GM12878 (cell line): ENCODE results near the gene FRRS1L. TPM values are rescaled to one million over a fixed set of nuclear protein-coding genes. Genes with fewer than 3 reads are reported as not detected.

Experiments used
- ATAC-seq: fragments of 200-7000 bp; cut with Tn5 transposase; 3 replicates; pipeline ENCODE4 v1.9.1; 2020; ENCODE audit warnings: mild to moderate bottlenecking, moderate library complexity
- BruUV-seq: library from RNA; stranded (reverse); fragments of 400-500 nt; replicated peaks from 2 replicates; lab custom pipeline; 2021; lab: Mats Ljungman, UMichigan
- CTCF ChIA-PET: fragments of 300-600 bp; sonication (Branson Sonifier 250); formaldehyde crosslinking; extraction: SDS; loops from one replicate; lab custom pipeline; 2021; ENCODE audit warnings: inconsistent platforms; lab: Yijun Ruan, JAX
- POLR2A ChIA-PET: fragments of 350-600 bp; formaldehyde crosslinking; extraction: SDS; loops from one replicate; lab custom pipeline; 2021; ENCODE audit warnings: inconsistent platforms; lab: Charles Lee
- RAD21 ChIA-PET: fragments of 300-600 bp; sonication (Branson Sonifier 250); formaldehyde crosslinking; loops from one replicate; lab custom pipeline; 2023; ENCODE audit warnings: antibody characterized with exemption; ENCODE audit not compliant: unreplicated experiment; lab: Charles Lee
- SMC1A ChIA-PET: fragments of 300-600 bp; sonication (Branson Sonifier 250); formaldehyde crosslinking; loops from one replicate; lab custom pipeline; 2023; ENCODE audit not compliant: unreplicated experiment, uncharacterized antibody; lab: Charles Lee
- DNase-seq: peaks from one replicate; pipeline ENCODE4 v3.0.0-alpha.2; 2011; ENCODE audit warnings: low read depth, low spot score
- FAIRE-seq: peaks from 3 replicates; lab custom pipeline; 2011; peaks lifted over from hg19 to GRCh38; lab: Jason Lieb, UNC
- H2AFZ ChIP-seq: 2 replicates; pipeline ENCODE4 v1.6.0; 2011; ENCODE audit warnings: low read depth, low read length, control low read depth; ENCODE audit not compliant: control insufficient read depth
- H3K27ac ChIP-seq: 2 replicates; pipeline ENCODE4 v1.5.1; 2011; ENCODE audit warnings: control low read depth; ENCODE audit not compliant: control insufficient read depth, insufficient read depth
- H3K27me3 ChIP-seq, 2 experiments: replicated peaks in 1 of 2; 2 replicates each; pipeline versions ENCODE4 v1.6.0 to v1.6.1; 2011; ENCODE audit warnings: low read length in 1 of 2; ENCODE audit not compliant: control insufficient read depth in 2 of 2, insufficient read depth in 2 of 2
- H3K36me3 ChIP-seq, 2 experiments: 2 replicates each; pipeline ENCODE4 v1.5.1; 2011; ENCODE audit warnings: low read length in 1 of 2; ENCODE audit not compliant: control insufficient read depth in 2 of 2, insufficient read depth in 2 of 2
- H3K4me1 ChIP-seq: 2 replicates; pipeline ENCODE4 v1.6.1; 2011; ENCODE audit warnings: mild to moderate bottlenecking, low read length, moderate library complexity, mixed read lengths; ENCODE audit not compliant: control insufficient read depth, insufficient read depth
- H3K4me2 ChIP-seq: 2 replicates; pipeline ENCODE4 v1.6.0; 2011; ENCODE audit warnings: control low read depth; ENCODE audit not compliant: control insufficient read depth, insufficient read depth
- H3K4me3 ChIP-seq: fragments of 200-600 bp; sonication (generic); 2 replicates; pipeline ENCODE4 v1.5.1; 2016
- H3K79me2 ChIP-seq: 2 replicates; pipeline ENCODE4 v1.6.0; 2011; ENCODE audit warnings: low read length; ENCODE audit not compliant: control insufficient read depth, insufficient read depth
- H3K9ac ChIP-seq: 2 replicates; pipeline ENCODE4 v1.8.0; 2011; ENCODE audit warnings: low read length, control low read depth, mixed read lengths; ENCODE audit not compliant: control insufficient read depth, insufficient read depth
- H3K9me3 ChIP-seq: replicated peaks from 3 replicates; pipeline ENCODE4 v1.5.1; 2011; ENCODE audit warnings: mild to moderate bottlenecking, low read length; ENCODE audit not compliant: control insufficient read depth, insufficient read depth
- H4K20me1 ChIP-seq: 2 replicates; pipeline ENCODE4 v1.6.0; 2011; ENCODE audit not compliant: control insufficient read depth, insufficient read depth
- BHLHE40 ChIP-seq, 2 experiments: fragments of 450-650 bp in 1 of 2; IDR thresholded peaks; 2 replicates each; pipeline ENCODE4 v1.6.1; 2011 to 2017; ENCODE audit warnings: low read depth in 2 of 2, borderline replicate concordance in 1 of 2, improper control_type of control experiment in 1 of 2, low read length in 1 of 2, mild to moderate bottlenecking in 1 of 2
- CUX1 ChIP-seq: IDR thresholded peaks from 2 replicates; pipeline ENCODE4 v1.6.1; 2012; ENCODE audit warnings: improper control_type of control experiment, low read depth, low read length; ENCODE audit not compliant: insufficient replicate concordance
- EP300 ChIP-seq, 2 experiments: fragments of 150-350 bp in 1 of 2; IDR thresholded peaks; 2 replicates each; pipeline ENCODE4 v1.6.1; 2011 to 2012; ENCODE audit warnings: low read depth in 2 of 2, low read length in 2 of 2, borderline replicate concordance in 1 of 2, improper control_type of control experiment in 1 of 2, inconsistent platforms in 1 of 2; ENCODE audit not compliant: control insufficient read depth in 1 of 2
- ESRRA ChIP-seq: IDR thresholded peaks from 2 replicates; pipeline ENCODE4 v1.6.1; 2012; ENCODE audit warnings: mild to moderate bottlenecking, low read length, improper control_type of control experiment
- IRF4 ChIP-seq: IDR thresholded peaks from 2 replicates; pipeline ENCODE4 v1.6.1; 2011; ENCODE audit warnings: low read depth, low read length
- MYC ChIP-seq: IDR thresholded peaks from 2 replicates; pipeline ENCODE4 v1.6.1; 2011; ENCODE audit warnings: mild to moderate bottlenecking, low read length, moderate library complexity, inconsistent platforms; ENCODE audit not compliant: insufficient read depth, insufficient replicate concordance, insufficient read length, severe bottlenecking
- RELA ChIP-seq: fragments of 450-650 bp; IDR thresholded peaks from 2 replicates; pipeline ENCODE4 v1.8.0; 2014; ENCODE audit warnings: borderline replicate concordance; ENCODE audit not compliant: partially characterized antibody
- SREBF1 ChIP-seq: IDR thresholded peaks from 2 replicates; pipeline ENCODE4 v1.6.1; 2012; ENCODE audit warnings: mild to moderate bottlenecking, low read length
- TAF1 ChIP-seq: IDR thresholded peaks from 2 replicates; pipeline ENCODE4 v1.6.1; 2011; ENCODE audit warnings: mild to moderate bottlenecking, low read depth, low read length, borderline replicate concordance
- ZBED1 ChIP-seq: IDR thresholded peaks from 2 replicates; pipeline ENCODE4 v1.6.1; 2016; ENCODE audit warnings: borderline replicate concordance
- ZNF207 ChIP-seq: fragments of 450-650 bp; IDR thresholded peaks from 2 replicates; pipeline ENCODE4 v1.6.1; 2014; ENCODE audit warnings: antibody characterized with exemption, mild to moderate bottlenecking, borderline replicate concordance
- ZNF217 ChIP-seq: fragments of 450-650 bp; IDR thresholded peaks from 2 replicates; pipeline ENCODE4 v1.6.1; 2017; ENCODE audit warnings: antibody characterized with exemption, mild to moderate bottlenecking
- WGBS: methylation state at CpG from one replicate; pipeline ENCODE4 v1.1.6; 2016; ENCODE audit warnings: low lambda C conversion rate; ENCODE audit not compliant: insufficient replicate concordance, insufficient coverage; ENCODE audit errors: missing lambda C conversion rate; 5-methylcytosine and 5-hydroxymethylcytosine counted together
- in situ Hi-C: fragments of 300-500 bp; cut with MboI; formaldehyde crosslinking; loops from 9 replicates; pipeline ENCODE4 v1.14.3; 2018; ENCODE audit warnings: mixed read lengths
- intact Hi-C: fragments of 100-400 bp; cut with micrococcal nuclease; formaldehyde crosslinking; loops from one replicate; pipeline ENCODE4 v1.14.2; 2022; ENCODE audit not compliant: unreplicated experiment
- polyA plus RNA-seq, 11 experiments: library from polyadenylated mRNA; depleted of rRNA in 4 of 11; unstranded in 6 of 11; stranded (reverse) in 5 of 11; fragments of >200 nt; fragmentation: Nextera tagmentation in 4 of 11; fragmentation: Illumina TruSeq in 1 of 11; extraction: Ambion mirVana in 4 of 11; extraction: Trizol in 1 of 11; gene quantifications; 1 replicate in 1 of 11; 2 replicates in 10 of 11; pipeline versions ENCODE4 v1.2.1 to v1.2.3, GENCODE V29; 2011 to 2016; ENCODE audit warnings: inconsistent platforms in 2 of 11, missing spikeins in 2 of 11, low read depth in 1 of 11
- total RNA-seq, 4 experiments: library from RNA; depleted of rRNA in 3 of 4; stranded (reverse); fragments of >200 nt in 3 of 4; fragmentation: Illumina TruSeq in 1 of 4; extraction: Trizol in 1 of 4; gene quantifications; 2 replicates each; pipeline versions ENCODE4 v1.2.1 to v1.2.3, GENCODE V29; 2013 to 2021
- TF ChIP-seq, protein P1 (sequence below): fragments of 450-650 bp; IDR thresholded peaks from 2 replicates; pipeline ENCODE4 v1.6.1; 2018; ENCODE audit warnings: borderline replicate concordance, mild to moderate bottlenecking; ENCODE audit not compliant: partially characterized antibody

FRRS1L gene
- total and polyA plus RNA-seq, 10 of the 15 experiments (the other 5 are each of a cell fraction or from before 2014, with no cell fraction given) = not detected

DNA sequence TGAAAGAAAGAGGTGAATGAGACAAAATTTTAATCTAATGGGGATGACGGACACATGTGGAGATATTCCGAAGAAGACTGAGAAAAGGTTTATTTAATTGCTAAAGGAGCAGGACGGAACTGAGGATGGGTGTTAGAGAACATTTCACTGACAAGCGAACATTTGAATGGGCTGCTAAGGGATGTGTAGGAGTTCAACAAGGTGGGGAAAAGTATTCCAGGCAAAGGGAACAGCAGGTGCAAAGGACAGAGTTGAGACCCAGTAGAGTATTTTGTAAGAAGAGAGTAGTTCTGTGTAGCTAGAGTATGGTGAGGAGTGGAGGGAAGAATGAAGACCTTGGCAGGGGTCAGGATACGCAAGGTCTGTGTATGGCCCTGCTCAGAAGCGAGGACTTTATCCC lies 47.4 kb upstream of the FRRS1L start (continued):
- TF ChIP-seq CUX1 (no peak), SREBF1 (no peak), ESRRA (no peak), RELA (no peak), MYC (no peak)

DNA sequence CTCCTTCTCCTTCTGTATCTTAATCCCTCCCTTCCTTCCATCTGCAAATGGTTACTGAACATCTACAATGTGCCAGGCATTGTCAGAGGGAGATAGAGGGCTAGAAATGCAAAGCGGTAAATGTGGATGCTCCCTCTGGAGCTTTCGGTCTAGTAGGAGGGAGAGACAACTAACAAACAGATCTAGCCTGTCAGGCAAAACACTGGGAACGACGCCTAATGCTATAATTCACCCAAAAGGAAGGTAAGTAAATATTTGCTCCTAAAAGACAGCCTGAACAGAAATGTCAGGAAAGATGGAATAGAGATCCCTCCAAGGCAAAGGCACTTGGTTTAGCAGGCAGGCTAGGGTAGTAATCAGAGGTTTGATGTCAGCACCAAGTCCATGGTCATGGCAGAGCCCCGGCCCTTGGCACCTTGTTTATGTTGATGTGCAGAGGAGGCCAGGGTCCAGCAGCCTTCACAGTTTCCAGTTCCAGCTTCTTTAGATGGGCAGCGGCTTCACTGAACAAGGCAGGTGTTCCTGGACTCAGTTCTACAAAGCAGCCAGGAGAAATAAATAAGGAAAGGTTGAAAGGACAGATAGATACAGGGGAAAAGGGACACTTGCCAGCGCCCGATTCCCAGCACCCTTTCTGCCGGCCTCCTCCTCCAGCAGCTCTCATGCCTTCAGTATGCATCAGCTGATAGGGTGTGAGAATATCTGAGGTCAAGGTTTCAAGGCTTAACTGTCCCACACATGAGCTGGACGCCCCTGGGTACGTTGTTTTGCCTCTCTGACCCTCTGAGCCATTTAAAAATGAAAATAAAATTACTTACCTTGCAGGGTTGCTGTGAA lies 46.5 kb upstream of the FRRS1L start:
- CTCF ChIA-PET = interaction anchor here (0.9 kb wide), 1 partner anchor 17 kb away, joined by 3 read pairs; no protein-coding TSS in a partner anchor
- Histone ChIP-seq H4K20me1 (no peaks in the 10 kb centered on the region), H3K4me3 (no peak overlapping the region), H3K9me3 (no peaks in the 10 kb centered on the region), H3K79me2 (no peaks in the 10 kb centered on the region), H3K4me1 (no peaks in the 10 kb centered on the region), H3K9ac (no peak overlapping the region), H2AFZ (no peak overlapping the region), H3K4me2 (no peak overlapping the region), H3K27ac (no peak overlapping the region), H3K27me3 (no peaks in the 10 kb centered on the region; a peak in 1 of 4 replicates), H3K36me3 (no peaks in the 10 kb centered on the region)
- DNase-seq = no peak
- BruUV-seq = no TSS peak
- no peak for ATAC-seq
- SMC1A ChIA-PET = no interaction called here
- RAD21 ChIA-PET = no interaction called here
- intact Hi-C loops = no loop called here
- in situ Hi-C loops = no loop called here
- WGBS = 20% methylated on average over 11 of the region's 11 CpGs
- FAIRE-seq = no peak
- POLR2A ChIA-PET = no interaction called here
- TF ChIP-seq ZBED1 (no peak), BHLHE40 (IDR thresholded peaks at IDR 0.05; ENCODE audit: borderline replicate concordance in 1 of 2, low read depth in 2 of 2, low read length in 1 of 2) (no peak), ZNF207 (no peak), EP300 (IDR thresholded peaks at IDR 0.05; ENCODE audit: borderline replicate concordance in 1 of 2, control insufficient read depth in 1 of 2, low read depth in 2 of 2, low read length in 2 of 2) (no peak), IRF4 (no peak), TAF1 (no peak), ZNF217 (no peak)
- TF ChIP-seq, protein P1, sequence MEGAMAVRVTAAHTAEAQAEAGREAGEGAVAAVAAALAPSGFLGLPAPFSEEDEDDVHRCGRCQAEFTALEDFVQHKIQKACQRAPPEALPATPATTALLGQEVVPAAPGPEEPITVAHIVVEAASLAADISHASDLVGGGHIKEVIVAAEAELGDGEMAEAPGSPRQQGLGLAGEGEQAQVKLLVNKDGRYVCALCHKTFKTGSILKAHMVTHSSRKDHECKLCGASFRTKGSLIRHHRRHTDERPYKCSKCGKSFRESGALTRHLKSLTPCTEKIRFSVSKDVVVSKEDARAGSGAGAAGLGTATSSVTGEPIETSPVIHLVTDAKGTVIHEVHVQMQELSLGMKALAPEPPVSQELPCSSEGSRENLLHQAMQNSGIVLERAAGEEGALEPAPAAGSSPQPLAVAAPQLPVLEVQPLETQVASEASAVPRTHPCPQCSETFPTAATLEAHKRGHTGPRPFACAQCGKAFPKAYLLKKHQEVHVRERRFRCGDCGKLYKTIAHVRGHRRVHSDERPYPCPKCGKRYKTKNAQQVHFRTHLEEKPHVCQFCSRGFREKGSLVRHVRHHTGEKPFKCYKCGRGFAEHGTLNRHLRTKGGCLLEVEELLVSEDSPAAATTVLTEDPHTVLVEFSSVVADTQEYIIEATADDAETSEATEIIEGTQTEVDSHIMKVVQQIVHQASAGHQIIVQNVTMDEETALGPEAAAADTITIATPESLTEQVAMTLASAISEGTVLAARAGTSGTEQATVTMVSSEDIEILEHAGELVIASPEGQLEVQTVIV = no peak
